ENCODE measurements around the gene NUP210L.

DNA sequence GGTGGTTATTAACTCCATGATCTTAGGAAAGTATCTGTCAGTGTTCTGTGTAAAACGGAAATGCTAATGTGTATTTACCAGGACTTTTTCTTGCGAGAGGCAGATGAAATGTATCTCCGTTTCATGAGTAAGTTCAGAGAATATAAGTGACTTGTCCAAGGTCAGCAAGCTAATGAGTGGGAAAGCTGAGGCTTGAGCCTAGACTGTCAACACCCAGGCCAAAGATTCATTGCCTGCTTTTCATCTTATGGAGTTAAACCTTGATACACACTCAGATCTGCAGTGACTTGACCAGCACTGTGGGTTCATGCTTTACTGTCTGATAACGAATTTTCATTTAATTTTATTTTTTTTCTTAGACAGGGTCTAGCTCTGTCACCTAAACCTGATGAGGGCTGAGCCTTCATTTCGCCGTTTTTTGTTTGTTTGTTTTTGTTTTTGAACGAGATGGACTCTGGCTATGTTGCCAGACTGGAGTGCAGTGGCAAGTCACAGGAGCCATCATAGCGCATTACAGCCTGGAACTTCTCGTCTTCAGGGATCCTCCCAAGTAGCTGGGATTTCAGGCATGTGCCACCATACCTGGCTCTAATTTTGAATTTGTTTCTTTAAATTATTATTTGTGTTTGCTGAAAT, 176.5 kb downstream of the NUP210L start:
- TF ChIP-seq, protein P1, sequence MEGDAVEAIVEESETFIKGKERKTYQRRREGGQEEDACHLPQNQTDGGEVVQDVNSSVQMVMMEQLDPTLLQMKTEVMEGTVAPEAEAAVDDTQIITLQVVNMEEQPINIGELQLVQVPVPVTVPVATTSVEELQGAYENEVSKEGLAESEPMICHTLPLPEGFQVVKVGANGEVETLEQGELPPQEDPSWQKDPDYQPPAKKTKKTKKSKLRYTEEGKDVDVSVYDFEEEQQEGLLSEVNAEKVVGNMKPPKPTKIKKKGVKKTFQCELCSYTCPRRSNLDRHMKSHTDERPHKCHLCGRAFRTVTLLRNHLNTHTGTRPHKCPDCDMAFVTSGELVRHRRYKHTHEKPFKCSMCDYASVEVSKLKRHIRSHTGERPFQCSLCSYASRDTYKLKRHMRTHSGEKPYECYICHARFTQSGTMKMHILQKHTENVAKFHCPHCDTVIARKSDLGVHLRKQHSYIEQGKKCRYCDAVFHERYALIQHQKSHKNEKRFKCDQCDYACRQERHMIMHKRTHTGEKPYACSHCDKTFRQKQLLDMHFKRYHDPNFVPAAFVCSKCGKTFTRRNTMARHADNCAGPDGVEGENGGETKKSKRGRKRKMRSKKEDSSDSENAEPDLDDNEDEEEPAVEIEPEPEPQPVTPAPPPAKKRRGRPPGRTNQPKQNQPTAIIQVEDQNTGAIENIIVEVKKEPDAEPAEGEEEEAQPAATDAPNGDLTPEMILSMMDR (IDR thresholded peaks at IDR 0.05), result no peak
- no peak for TF ChIP-seq POLR2AphosphoS5 (IDR thresholded peaks at IDR 0.05)
- TF ChIP-seq POLR2A (IDR thresholded peaks at IDR 0.05), result no peak
- TF ChIP-seq EP300 (IDR thresholded peaks at IDR 0.05), result no peak

Data from stomach (tissue), 4 donors.